Islet of Langerhans (tissue), 1 donor: ENCODE data around the gene DNAJA4.
A peak's percentile ranks its signal among the peaks of the same experiment; 100 is the strongest.

Experiments used
- FAIRE-seq: peaks from one replicate; lab custom pipeline; 2011; peaks lifted over from hg19 to GRCh38; lab: Jason Lieb, UNC

The DNAJA4 gene

GRCh38 chr15:78316283-78317083 is 52.1 kb downstream of the DNAJA4 start:
- no peak for FAIRE-seq

- FAIRE-seq: peak; percentile 47
These were observed 52.9 kb downstream of the DNAJA4 start for GRCh38 chr15:78317145-78317836.

GRCh38 chr15:78319588-78319987 is 55.2 kb downstream of the DNAJA4 start:
- FAIRE-seq: no peak

GRCh38 chr15:78320183-78320582 is 55.8 kb downstream of the DNAJA4 start:
- FAIRE-seq: no peak

GRCh38 chr15:78321041-78321570 is 56.7 kb downstream of the DNAJA4 start:
- no peak for FAIRE-seq

- no peak for FAIRE-seq
These were observed 57.4 kb downstream of the DNAJA4 start for GRCh38 chr15:78321786-78322185.

- FAIRE-seq: no peak
These were observed 57.9 kb downstream of the DNAJA4 start for GRCh38 chr15:78322243-78322642.

GRCh38 chr15:78322724-78323521 is 58.6 kb downstream of the DNAJA4 start:
- FAIRE-seq: no peak

GRCh38 chr15:78323693-78324092 is 59.3 kb downstream of the DNAJA4 start:
- FAIRE-seq: no peak

- FAIRE-seq: no peak
These were observed 59.8 kb downstream of the DNAJA4 start for GRCh38 chr15:78324144-78324543.

- no peak for FAIRE-seq
These were observed 60.9 kb downstream of the DNAJA4 start for GRCh38 chr15:78325092-78325843.

- no peak for FAIRE-seq
These were observed 63.1 kb downstream of the DNAJA4 start for GRCh38 chr15:78327466-78327865.

GRCh38 chr15:78329625-78330024 is 65.3 kb downstream of the DNAJA4 start:
- no peak for FAIRE-seq
